GM19025 (cell line): ENCODE measurements around the gene MEF2B.
"Not testable (repeated sequence)": the region's sequence is repeated elsewhere in the genome, so short reads cannot be mapped to it uniquely, and the experiment has no call there.

Experiments
- ATAC-seq: cut with Tn5 transposase; IDR thresholded peaks from one replicate; pipeline ENCODE4 v1.9.1; 2021; ENCODE audit warnings: mild to moderate bottlenecking, low read depth, moderate library complexity; ENCODE audit not compliant: unreplicated experiment

The MEF2B gene

DNA sequence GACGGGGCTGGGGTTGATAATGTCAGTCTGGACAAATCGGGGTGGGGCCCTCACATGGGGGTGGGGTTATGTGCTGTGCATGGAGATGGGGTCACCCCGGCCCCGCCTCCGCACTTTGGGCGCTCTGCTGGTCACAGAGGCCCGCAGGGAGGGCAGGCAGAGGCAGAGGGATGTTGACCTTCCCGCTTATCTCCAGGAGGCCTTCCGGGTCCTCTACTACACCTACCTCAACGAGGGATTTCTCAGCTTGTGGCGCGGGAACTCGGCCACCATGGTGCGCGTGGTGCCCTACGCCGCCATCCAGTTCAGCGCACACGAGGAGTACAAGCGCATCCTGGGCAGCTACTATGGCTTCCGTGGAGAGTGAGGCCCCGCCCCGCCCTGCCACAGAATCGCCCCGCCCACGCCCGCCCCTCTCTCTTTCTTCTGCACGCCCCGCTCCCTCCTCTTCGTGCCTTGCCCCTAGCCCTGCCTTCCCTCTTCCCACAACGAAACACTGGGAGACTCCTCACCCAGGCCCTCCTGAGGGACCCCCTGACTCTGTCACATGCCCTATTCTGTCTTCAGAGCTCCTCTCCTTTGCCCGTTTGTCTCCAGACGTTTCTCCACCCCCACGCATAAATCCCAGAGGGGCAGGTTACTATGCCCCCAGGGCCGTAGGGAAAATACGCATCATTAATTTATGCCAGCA lies 64.6 kb downstream of the MEF2B start:
- ATAC-seq = no peak

DNA sequence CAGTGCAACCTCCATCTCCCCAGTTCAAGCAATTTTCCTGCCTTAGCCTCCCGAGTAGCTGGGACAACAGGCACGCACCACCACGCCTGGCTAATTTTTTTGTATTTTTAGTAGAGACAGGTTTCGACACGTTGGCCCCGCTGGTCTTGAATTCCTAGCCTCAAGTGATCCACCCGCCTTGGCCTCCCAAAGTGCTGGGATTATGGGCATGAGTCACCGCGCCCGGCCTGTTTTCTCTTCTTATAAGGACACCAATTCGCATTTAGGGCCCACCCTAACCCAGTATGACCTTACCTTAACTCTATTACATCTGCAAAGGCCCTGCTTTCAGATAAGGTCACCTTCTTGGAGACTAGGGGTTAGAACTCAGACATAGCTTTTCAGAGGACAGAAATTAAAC lies 66.9 kb downstream of the MEF2B start:
- no peak for ATAC-seq

DNA sequence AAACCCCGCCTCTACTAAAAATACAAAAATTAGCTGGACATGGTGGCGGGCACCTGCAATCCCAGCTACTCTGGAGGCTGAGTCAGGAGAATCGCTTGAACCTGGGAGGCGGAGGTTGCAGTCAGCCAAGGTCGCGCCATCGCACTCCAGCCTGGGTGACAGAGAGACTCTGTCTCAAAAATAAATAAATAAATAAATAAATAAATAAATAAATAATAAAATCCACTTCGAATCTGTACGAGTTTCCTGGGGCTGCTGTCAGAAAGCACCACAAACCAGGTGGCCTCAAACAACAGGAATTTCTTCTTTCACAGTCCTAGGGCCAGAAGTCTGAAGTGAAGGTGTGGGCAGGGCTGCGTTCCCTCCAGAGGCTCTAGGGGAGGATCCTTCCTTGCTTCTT lies 67.5 kb downstream of the MEF2B start:
- ATAC-seq = not testable (repeated sequence)

DNA sequence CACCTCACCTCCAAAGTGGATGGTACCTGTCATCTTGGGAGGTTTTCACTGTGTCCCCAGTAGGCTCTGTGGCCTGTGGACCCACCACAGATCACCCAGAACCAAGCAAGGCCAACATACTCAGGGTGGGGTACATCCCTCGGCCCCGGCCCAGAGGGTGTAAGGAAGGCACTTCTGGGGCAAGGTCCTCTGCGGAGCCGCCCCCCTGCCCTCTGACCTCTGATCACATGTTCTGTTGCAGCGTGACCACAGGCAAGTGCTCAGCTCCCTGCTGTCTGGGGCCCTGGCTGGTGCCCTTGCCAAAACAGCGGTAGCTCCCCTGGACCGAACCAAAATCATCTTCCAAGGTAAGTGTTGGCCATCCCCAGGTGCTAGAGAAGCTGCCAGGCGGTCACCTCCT lies 68.5 kb downstream of the MEF2B start:
- no peak for ATAC-seq

DNA sequence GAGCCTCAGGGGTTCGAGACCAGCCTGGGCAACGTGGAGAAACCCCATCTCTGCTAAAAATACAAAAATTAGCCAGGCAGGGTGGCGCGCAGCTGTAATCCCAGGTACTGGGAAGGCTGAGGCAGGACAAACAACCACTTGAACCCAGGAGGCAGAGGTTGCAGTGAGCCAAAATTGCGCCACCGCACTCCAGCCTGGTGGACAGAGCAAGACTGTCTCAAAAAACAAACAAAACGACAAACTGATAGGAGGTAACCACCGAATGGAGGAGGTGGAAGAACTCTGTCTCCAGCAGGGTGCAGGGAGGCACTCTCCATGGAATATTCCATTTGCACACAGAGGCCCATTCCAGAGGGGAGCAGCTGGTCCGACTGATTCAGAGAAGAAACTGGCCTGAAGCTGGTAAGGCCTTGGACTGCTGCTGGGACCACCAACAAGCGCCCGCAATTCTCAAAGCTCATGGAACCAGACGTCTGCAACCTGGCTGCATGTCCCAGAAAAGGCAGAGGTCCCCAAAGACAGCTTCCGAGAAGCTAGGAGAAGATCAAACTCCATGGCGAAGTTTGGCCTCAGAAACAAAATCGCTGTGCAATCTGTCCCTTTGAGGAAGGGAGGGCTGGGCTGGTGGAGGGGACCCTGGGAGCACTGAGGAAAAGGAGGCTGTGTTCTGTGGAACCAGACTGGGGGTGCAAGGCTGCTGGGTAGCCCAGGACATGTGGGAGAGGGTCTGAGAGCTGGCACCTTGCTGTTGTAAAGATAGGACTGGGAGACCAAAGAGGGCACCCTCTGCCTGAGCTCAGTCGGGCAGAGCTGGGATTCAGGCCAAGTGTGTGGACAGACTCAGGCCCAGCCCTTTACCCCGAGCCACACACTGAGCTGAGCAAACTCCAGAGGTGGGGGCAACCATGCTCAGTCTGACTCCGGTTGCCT lies 71.1 kb downstream of the MEF2B start:
- no peak for ATAC-seq

DNA sequence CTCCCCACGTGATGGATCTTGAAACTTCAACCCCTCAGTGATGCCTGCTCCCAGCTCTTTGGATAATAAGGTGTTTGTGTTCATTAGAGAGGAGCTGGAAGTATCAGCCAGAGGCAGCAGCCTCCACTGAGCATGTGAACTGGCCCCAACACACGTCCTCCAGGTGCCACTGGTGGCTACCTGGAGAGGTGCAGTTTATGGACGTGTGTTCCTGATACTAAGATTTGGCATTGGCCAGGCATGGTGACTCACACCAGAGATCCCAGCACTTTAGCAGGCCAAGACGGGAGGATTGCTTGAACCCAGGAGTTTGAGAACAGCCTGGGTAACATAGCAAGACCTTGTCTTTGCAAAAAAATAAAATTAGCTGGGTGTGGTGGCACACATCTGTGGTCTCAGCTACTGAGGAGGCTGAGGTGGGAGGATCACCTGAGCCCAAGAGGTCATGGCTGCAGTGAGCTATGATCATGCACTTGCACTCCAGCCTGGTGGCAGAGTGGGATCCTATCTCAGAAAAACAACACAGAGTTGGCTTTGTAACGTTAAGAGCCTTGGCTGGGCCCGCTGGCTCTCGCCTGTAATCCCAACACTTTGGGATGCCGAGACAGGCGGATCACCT lies 71.9 kb downstream of the MEF2B start:
- ATAC-seq = no peak

DNA sequence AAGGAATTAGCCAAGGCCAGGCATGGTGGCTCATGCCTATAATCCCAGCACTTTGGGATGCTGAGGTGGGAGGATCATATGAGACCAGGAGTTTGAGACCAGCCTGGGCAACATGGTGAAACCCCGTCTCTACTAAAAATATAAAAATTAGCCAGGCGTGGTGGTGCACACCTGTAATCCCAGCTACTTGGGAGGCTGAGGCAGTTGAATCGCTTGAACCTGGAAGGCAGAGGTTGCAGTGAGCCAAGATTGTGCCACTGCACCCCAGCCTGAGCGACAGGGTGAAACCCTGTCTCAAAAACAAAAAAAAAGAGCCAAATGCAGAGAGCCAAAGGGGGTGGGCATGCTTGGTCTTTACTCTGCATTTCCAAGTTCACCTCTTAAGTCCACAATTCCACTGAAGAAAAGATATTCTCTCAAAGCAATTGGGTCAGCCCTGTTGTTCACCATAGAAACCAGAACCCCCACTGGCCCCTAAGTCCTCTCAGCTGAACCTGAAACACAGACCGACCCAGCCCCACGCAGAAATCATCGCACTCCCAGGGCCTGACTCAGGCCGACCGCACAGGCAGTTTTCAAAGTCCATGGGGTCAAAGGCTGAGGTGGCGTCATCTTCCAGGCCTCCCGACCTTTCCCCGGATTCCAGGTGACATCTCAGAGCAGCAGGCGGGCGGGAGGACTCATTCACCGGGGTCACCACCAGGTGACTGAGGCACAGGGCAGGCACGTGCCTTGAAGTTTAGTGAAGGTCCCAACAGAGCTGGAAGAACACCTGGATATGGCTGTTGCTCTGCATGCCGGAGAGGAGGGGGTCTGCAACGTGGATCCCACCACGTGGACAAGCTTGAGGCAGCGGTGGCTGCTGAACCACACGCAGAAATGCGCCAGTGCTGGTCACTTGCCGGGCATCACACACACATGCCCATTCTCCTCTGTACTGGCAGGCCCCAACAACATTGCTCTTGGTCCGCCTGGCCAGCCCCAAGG lies 73.1 kb downstream of the MEF2B start:
- no peak for ATAC-seq

DNA sequence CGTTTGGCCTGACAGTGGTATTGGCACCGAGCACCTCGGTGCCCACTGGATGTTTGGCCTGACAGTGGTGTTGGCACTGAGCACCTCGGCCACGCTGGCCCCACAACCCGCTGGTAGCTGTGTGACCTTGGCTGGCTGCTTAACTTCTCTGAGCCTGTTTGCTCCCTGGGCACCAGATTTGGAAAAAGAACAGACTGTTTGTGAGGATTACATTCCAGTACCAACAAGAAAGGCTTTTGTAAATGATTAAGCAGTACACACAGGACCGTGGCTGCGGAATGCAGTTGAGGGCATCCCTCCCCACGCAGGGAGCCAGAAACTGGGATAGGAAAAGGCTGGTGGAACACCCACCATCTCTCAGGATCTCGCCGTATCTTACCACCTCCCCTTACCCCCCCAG lies 74.4 kb downstream of the MEF2B start:
- ATAC-seq = no peak
